Suprapubic skin (tissue), 4 donors: ENCODE measurements around the gene RAX. TPM values are rescaled to one million over a fixed set of nuclear protein-coding genes. Genes with fewer than 3 reads are reported as not detected.

Experiments
- DNase-seq, 2 donors: peaks; one replicate each; pipeline ENCODE4 v3.0.0-alpha.2; 2019; ENCODE audit warnings: low spot score in 2 of 2
- H3K27ac ChIP-seq: fragments of 200-600 bp; sonication (generic); one replicate; pipeline ENCODE4 v1.5.1; 2019
- H3K27me3 ChIP-seq: fragments of 200-600 bp; sonication (generic); one replicate; pipeline ENCODE4 v1.5.1; 2019
- H3K36me3 ChIP-seq: fragments of 200-600 bp; sonication (generic); one replicate; pipeline ENCODE4 v1.5.1; 2019
- H3K4me1 ChIP-seq: fragments of 200-600 bp; sonication (generic); one replicate; pipeline ENCODE4 v1.5.1; 2019
- H3K4me3 ChIP-seq: fragments of 200-600 bp; sonication (generic); one replicate; pipeline ENCODE4 v1.5.1; 2019; ENCODE audit warnings: mild to moderate bottlenecking
- H3K9me3 ChIP-seq: fragments of 200-600 bp; sonication (generic); one replicate; pipeline ENCODE4 v1.5.1; 2019
- CTCF ChIP-seq, 2 donors: fragments of 200-600 bp in 1 of 2; fragments of 450-650 bp in 1 of 2; sonication (generic) in 1 of 2; IDR thresholded peaks; one replicate each; pipeline ENCODE4 v1.5.1; 2016 to 2019; ENCODE audit warnings: antibody characterized with exemption in 2 of 2, mild to moderate bottlenecking in 1 of 2, moderate library complexity in 1 of 2
- EP300 ChIP-seq: sonication (generic); formaldehyde crosslinking; IDR thresholded peaks from one replicate; pipeline ENCODE4 v1.6.1; 2017; ENCODE audit warnings: antibody characterized with exemption
- POLR2A ChIP-seq, 2 donors: fragments of 450-650 bp; IDR thresholded peaks; one replicate each; pipeline ENCODE4 v1.6.1; 2017; ENCODE audit warnings: antibody characterized with exemption in 2 of 2, mild to moderate bottlenecking in 2 of 2, moderate library complexity in 2 of 2
- POLR2AphosphoS5 ChIP-seq, 3 donors: sonication (generic); formaldehyde crosslinking; IDR thresholded peaks; one replicate each; pipeline ENCODE4 v1.6.1; 2017; ENCODE audit warnings: antibody characterized with exemption in 3 of 3
- WGBS: methylation state at CpG from one replicate; pipeline ENCODE4 v1.1.5; 2018; 5-methylcytosine and 5-hydroxymethylcytosine counted together
- total RNA-seq, 4 donors: library from RNA; depleted of rRNA; stranded (reverse); fragments of >200 nt; gene quantifications; one replicate each; pipeline ENCODE4 v1.1.0, GENCODE V29; 2016

Gene RAX
- total RNA-seq, 4 donors from 2014 or later = 0.18 TPM; not detected in 3

- Histone ChIP-seq H3K36me3 (no peaks in the 10 kb centered on the region), H3K27ac (no peak overlapping the region), H3K4me3 (no peak overlapping the region), H3K27me3 (peaks cover 70% of the 10 kb centered on the region), H3K9me3 (no peaks in the 10 kb centered on the region), H3K4me1 (no peaks in the 10 kb centered on the region)
- TF ChIP-seq POLR2AphosphoS5 (IDR thresholded peaks at IDR 0.05) = no peak
- TF ChIP-seq EP300 = no peak
- no peak for TF ChIP-seq CTCF (IDR thresholded peaks at IDR 0.05)
- TF ChIP-seq POLR2A (IDR thresholded peaks at IDR 0.05) = no peak
- DNase-seq = no peak
- 72% methylated on average over 1 of the region's 1 CpG for WGBS
These were observed 6.5 kb upstream of the RAX start for GRCh38 chr18:59279722-59280121.

- Histone ChIP-seq H3K4me1 (no peaks in the 10 kb centered on the region), H3K4me3 (no peak overlapping the region), H3K36me3 (no peaks in the 10 kb centered on the region), H3K9me3 (no peaks in the 10 kb centered on the region), H3K27ac (no peak overlapping the region), H3K27me3 (peaks cover 75% of the 10 kb centered on the region)
- 63% methylated on average over 3 of the region's 3 CpGs for WGBS
- no peak for DNase-seq
- TF ChIP-seq CTCF (IDR thresholded peaks at IDR 0.05) (no peak), POLR2AphosphoS5 (IDR thresholded peaks at IDR 0.05) (no peak), POLR2A (IDR thresholded peaks at IDR 0.05) (no peak), EP300 (no peak)
These were observed 5.9 kb upstream of the RAX start for GRCh38 chr18:59279193-59279592.

GRCh38 chr18:59278793-59279192, 5.5 kb upstream of the RAX start:
- 71% methylated on average over 5 of the region's 5 CpGs for WGBS
- Histone ChIP-seq H3K4me1 (peaks cover 4% of the 10 kb centered on the region), H3K27me3 (peaks cover 79% of the 10 kb centered on the region), H3K4me3 (no peak overlapping the region), H3K36me3 (no peaks in the 10 kb centered on the region), H3K27ac (no peak overlapping the region), H3K9me3 (no peaks in the 10 kb centered on the region)
- TF ChIP-seq POLR2AphosphoS5 (IDR thresholded peaks at IDR 0.05) (no peak), CTCF (IDR thresholded peaks at IDR 0.05) (no peak), POLR2A (IDR thresholded peaks at IDR 0.05) (no peak), EP300 (no peak)
- no peak for DNase-seq

GRCh38 chr18:59276047-59276446, 2.8 kb upstream of the RAX start:
- peaks cover 88% of the 10 kb centered on the region for H3K27me3 ChIP-seq
- no peak for DNase-seq
- 53% methylated on average over 5 of the region's 5 CpGs for WGBS

GRCh38 chr18:59275406-59275949, 2.2 kb upstream of the RAX start:
- TF ChIP-seq CTCF (IDR thresholded peaks at IDR 0.05) (no peak), POLR2A (IDR thresholded peaks at IDR 0.05) (no peak), POLR2AphosphoS5 (IDR thresholded peaks at IDR 0.05) (no peak), EP300 (no peak)
- Histone ChIP-seq H3K4me3 (no peak overlapping the region), H3K4me1 (peaks cover 22% of the 10 kb centered on the region), H3K27me3 (peaks cover 93% of the 10 kb centered on the region), H3K27ac (no peak overlapping the region), H3K36me3 (no peaks in the 10 kb centered on the region), H3K9me3 (no peaks in the 10 kb centered on the region)
- DNase-seq = no peak
- 44% methylated on average over 6 of the region's 6 CpGs for WGBS

More at GRCh38 chr18:59276047-59276446, 2.8 kb upstream of the RAX start:
- Histone ChIP-seq H3K4me1 (peaks cover 22% of the 10 kb centered on the region), H3K27ac (no peak overlapping the region), H3K36me3 (no peaks in the 10 kb centered on the region), H3K9me3 (no peaks in the 10 kb centered on the region), H3K4me3 (no peak overlapping the region)
- TF ChIP-seq EP300 (no peak), CTCF (IDR thresholded peaks at IDR 0.05) (no peak), POLR2AphosphoS5 (IDR thresholded peaks at IDR 0.05) (no peak), POLR2A (IDR thresholded peaks at IDR 0.05) (no peak)
